Nucleus accumbens (tissue), 56 donors: ENCODE results near the gene KIFC1.
A peak's percentile ranks its signal among the peaks of the same experiment; 100 is the strongest.
"Not testable (repeated sequence)": the region's sequence is repeated elsewhere in the genome, so short reads cannot be mapped to it uniquely, and the experiment has no call there.

Experiments used
- DNase-seq, 56 donors: peaks; one replicate each; lab custom pipeline; 2025; lab: John Stamatoyannopoulos, UW

The KIFC1 gene

GRCh38 chr6:33391278-33391921 lies at the start of gene KIFC1:
TSS of gene KIFC1 (plus strand) at chr6:33391823. CDS start at chr6:33391986, 163 bp downstream.
- DNase-seq = peak; percentile 93 to 100 (median 99)

GRCh38 chr6:33343606-33343952 lies 48.0 kb upstream of the KIFC1 start:
- not testable (repeated sequence) for DNase-seq

- DNase-seq = no peak
These were observed 47.5 kb upstream of the KIFC1 start for GRCh38 chr6:33343953-33344611.

- peak in 30 of 56 donors; percentile 2 to 50 (median 6) for DNase-seq
These were observed 46.6 kb upstream of the KIFC1 start for GRCh38 chr6:33344701-33345697.

GRCh38 chr6:33346972-33347371 lies 44.7 kb upstream of the KIFC1 start:
- DNase-seq = not testable (repeated sequence)

GRCh38 chr6:33347816-33348215 lies 43.8 kb upstream of the KIFC1 start:
- DNase-seq = no peak

GRCh38 chr6:33355860-33356259 lies 35.8 kb upstream of the KIFC1 start:
- DNase-seq = not testable (repeated sequence)

- DNase-seq = no peak
These were observed 35.3 kb upstream of the KIFC1 start for GRCh38 chr6:33356295-33356694.

- not testable (repeated sequence) for DNase-seq
These were observed 34.3 kb upstream of the KIFC1 start for GRCh38 chr6:33357160-33357871.

GRCh38 chr6:33359331-33359730 lies 32.3 kb upstream of the KIFC1 start:
- no peak for DNase-seq

GRCh38 chr6:33363486-33363885 lies 28.1 kb upstream of the KIFC1 start:
- DNase-seq = not testable (repeated sequence)

GRCh38 chr6:33364475-33365205 lies 27.0 kb upstream of the KIFC1 start:
- DNase-seq = not testable (repeated sequence)

GRCh38 chr6:33365206-33365971 lies 26.2 kb upstream of the KIFC1 start:
- DNase-seq = not testable (repeated sequence)

GRCh38 chr6:33367009-33367714 lies 24.5 kb upstream of the KIFC1 start:
- no peak for DNase-seq

- not testable (repeated sequence) for DNase-seq
These were observed 24.0 kb upstream of the KIFC1 start for GRCh38 chr6:33367715-33368025.

GRCh38 chr6:33371901-33372300 lies 19.7 kb upstream of the KIFC1 start:
- not testable (repeated sequence) for DNase-seq

GRCh38 chr6:33372526-33373123 lies 19.0 kb upstream of the KIFC1 start:
- no peak for DNase-seq
